HG02610 (cell line): ENCODE results near the gene TSR1.
A peak's percentile ranks its signal among the peaks of the same experiment; 100 is the strongest.

Source experiments
- ATAC-seq: cut with Tn5 transposase; IDR thresholded peaks from one replicate; pipeline ENCODE4 v1.9.1; 2021; ENCODE audit warnings: mild to moderate bottlenecking, moderate library complexity; ENCODE audit not compliant: unreplicated experiment

The TSR1 gene

GRCh38 chr17:2336215-2336851, at the start of gene TSR1:
Gene TSR1 (minus strand): TSS chr17:2336457. CDS start chr17:2336427, 30 bp downstream.
- ATAC-seq, result peak; percentile 79

GRCh38 chr17:2385240-2386210, 49.3 kb upstream of the TSR1 start:
- ATAC-seq, result no peak

GRCh38 chr17:2384439-2385127, 48.3 kb upstream of the TSR1 start:
- no peak for ATAC-seq

GRCh38 chr17:2383628-2384167, 47.4 kb upstream of the TSR1 start:
- ATAC-seq, result no peak

GRCh38 chr17:2380950-2381649, 44.8 kb upstream of the TSR1 start:
- ATAC-seq, result no peak

GRCh38 chr17:2380226-2380922, 44.1 kb upstream of the TSR1 start:
- no peak for ATAC-seq

- no peak for ATAC-seq
Observed at GRCh38 chr17:2379489-2380225, 43.4 kb upstream of the TSR1 start.

- no peak for ATAC-seq
Observed at GRCh38 chr17:2378905-2379304, 42.6 kb upstream of the TSR1 start.

GRCh38 chr17:2377659-2378058, 41.4 kb upstream of the TSR1 start:
- ATAC-seq, result no peak

GRCh38 chr17:2376107-2376506, 39.9 kb upstream of the TSR1 start:
- no peak for ATAC-seq

GRCh38 chr17:2375406-2375805, 39.1 kb upstream of the TSR1 start:
- ATAC-seq, result no peak

- no peak for ATAC-seq
Observed at GRCh38 chr17:2374549-2375285, 38.5 kb upstream of the TSR1 start.

- no peak for ATAC-seq
Observed at GRCh38 chr17:2373179-2373578, 36.9 kb upstream of the TSR1 start.

GRCh38 chr17:2372681-2373080, 36.4 kb upstream of the TSR1 start:
- ATAC-seq, result no peak

- no peak for ATAC-seq
Observed at GRCh38 chr17:2372180-2372579, 35.9 kb upstream of the TSR1 start.

- no peak for ATAC-seq
Observed at GRCh38 chr17:2371183-2372130, 35.2 kb upstream of the TSR1 start.

GRCh38 chr17:2370211-2370589, 33.9 kb upstream of the TSR1 start:
- no peak for ATAC-seq
